Panc1 (cell line): ENCODE results near the gene ETAA1.

Experiments
- CTCF ChIP-seq: fragments of 450-650 bp; IDR thresholded peaks from 2 replicates; pipeline ENCODE4 v1.5.1; 2017; ENCODE audit warnings: mild to moderate bottlenecking
- POLR2AphosphoS5 ChIP-seq: IDR thresholded peaks from 2 replicates; pipeline ENCODE4 v1.6.1; 2012; ENCODE audit warnings: mild to moderate bottlenecking, low read depth, low read length, moderate library complexity

- TF ChIP-seq POLR2AphosphoS5, result no peak
- TF ChIP-seq CTCF, result no peak
Observed at GRCh38 chr2:67438337-67438736, 41.2 kb downstream of the ETAA1 start.
